Ovary (tissue), 3 donors: ENCODE results near the gene ISG15.

Experiments
- CTCF ChIP-seq, 3 donors: fragments of 450-650 bp in 2 of 3; fragments of 200-600 bp in 1 of 3; IDR thresholded peaks; one replicate each; pipeline versions ENCODE4 v1.5.1 to v1.8.0; 2016 to 2022; ENCODE audit warnings: antibody characterized with exemption in 3 of 3, mild to moderate bottlenecking in 1 of 3
- EP300 ChIP-seq: sonication (generic); formaldehyde crosslinking; IDR thresholded peaks from one replicate; pipeline ENCODE4 v1.6.1; 2017; ENCODE audit warnings: antibody characterized with exemption
- POLR2A ChIP-seq: fragments of 450-650 bp; IDR thresholded peaks from one replicate; pipeline ENCODE4 v1.6.1; 2017; ENCODE audit warnings: antibody characterized with exemption, mild to moderate bottlenecking, moderate library complexity
- donor health status: DM: no; HTN: no; CAD: no.

GRCh38 chr1:1052003-1052840, 38.9 kb downstream of the ISG15 start:
- no peak for TF ChIP-seq POLR2A
- TF ChIP-seq CTCF (IDR thresholded peaks at IDR 0.05) = no peak
- no peak for TF ChIP-seq EP300
